WTC11 (cell line): ENCODE measurements around the gene UPK3A. TPM values are rescaled to one million over a fixed set of nuclear protein-coding genes. Genes with fewer than 3 reads are reported as not detected.
"Not testable (repeated sequence)": the region's sequence is repeated elsewhere in the genome, so short reads cannot be mapped to it uniquely, and the experiment has no call there.

Experiments used
- ATAC-seq: fragments of 200-7000 bp; cut with Tn5 transposase; 2 replicates; pipeline ENCODE4 v1.10.0; 2021; ENCODE audit warnings: mild to moderate bottlenecking, moderate library complexity
- CTCF ChIA-PET: fragments of 300-600 bp; sonication (Branson Sonifier 250); formaldehyde crosslinking; loops from one replicate; lab custom pipeline; 2021; ENCODE audit warnings: antibody characterized with exemption; lab: Charles Lee
- POLR2A ChIA-PET: fragments of 350-600 bp; sonication (Branson Sonifier 250); formaldehyde crosslinking; loops from one replicate; lab custom pipeline; 2021; ENCODE audit warnings: antibody characterized with exemption; lab: Charles Lee
- DNase-seq: peaks from one replicate; pipeline ENCODE4 v3.0.0; 2021; ENCODE audit warnings: low spot score
- H3K27ac Mint-ChIP-seq: 2 replicates; pipeline ENCODE4 v1.8.0; 2021; ENCODE audit warnings: mixed read lengths
- H3K27me3 Mint-ChIP-seq: 2 replicates; pipeline ENCODE4 v1.8.0; 2021; ENCODE audit warnings: low read depth, mild to moderate bottlenecking, moderate library complexity, mixed read lengths
- H3K36me3 Mint-ChIP-seq: 2 replicates; pipeline ENCODE4 v1.8.0; 2021; ENCODE audit warnings: mixed read lengths
- H3K4me1 Mint-ChIP-seq: 2 replicates; pipeline ENCODE4 v1.8.0; 2022; ENCODE audit warnings: mixed read lengths
- H3K4me3 Mint-ChIP-seq: 2 replicates; pipeline ENCODE4 v1.8.0; 2021; ENCODE audit warnings: mild to moderate bottlenecking, moderate library complexity, mixed read lengths
- H3K9me3 Mint-ChIP-seq: 2 replicates; pipeline ENCODE4 v1.8.0; 2021; ENCODE audit warnings: mixed read lengths
- ELF4 ChIP-seq: sonication (generic); formaldehyde crosslinking; IDR thresholded peaks from 2 replicates; pipeline ENCODE4 v1.8.1; 2022; ENCODE audit warnings: low read depth, mild to moderate bottlenecking, moderate library complexity, missing genetic modification reagents
- EMX1 ChIP-seq: fragments of 250-450 bp; sonication (Bioruptor Pico); IDR thresholded peaks from 2 replicates; pipeline ENCODE4 v1.8.0; 2021; ENCODE audit warnings: mild to moderate bottlenecking
- ESRRA ChIP-seq: sonication (generic); formaldehyde crosslinking; IDR thresholded peaks from 2 replicates; pipeline ENCODE4 v1.8.1; 2022; ENCODE audit warnings: mild to moderate bottlenecking, missing genetic modification reagents, borderline replicate concordance
- ETV6 ChIP-seq: sonication (generic); formaldehyde crosslinking; IDR thresholded peaks from 2 replicates; pipeline ENCODE4 v1.8.1; 2022; ENCODE audit warnings: mild to moderate bottlenecking, missing genetic modification reagents
- FOXP4 ChIP-seq: sonication (generic); formaldehyde crosslinking; IDR thresholded peaks from 2 replicates; pipeline ENCODE4 v1.8.0; 2022; ENCODE audit warnings: mild to moderate bottlenecking, missing genetic modification reagents
- MXD4 ChIP-seq: fragments of 250-450 bp; sonication (Bioruptor Pico); IDR thresholded peaks from 2 replicates; pipeline ENCODE4 v1.8.0; 2021; ENCODE audit warnings: mild to moderate bottlenecking, moderate library complexity, borderline replicate concordance
- NFATC4 ChIP-seq: fragments of 250-450 bp; sonication (Bioruptor Pico); IDR thresholded peaks from 2 replicates; pipeline ENCODE4 v1.9.0; 2021; ENCODE audit warnings: mild to moderate bottlenecking
- NFYB ChIP-seq: sonication (generic); formaldehyde crosslinking; conservative IDR thresholded peaks from 2 replicates; pipeline ENCODE4 v1.8.0; 2022; ENCODE audit warnings: low read depth, missing genetic modification reagents
- NR1H2 ChIP-seq: sonication (generic); formaldehyde crosslinking; IDR thresholded peaks from 2 replicates; pipeline ENCODE4 v1.9.0; 2021; ENCODE audit warnings: mild to moderate bottlenecking, moderate library complexity, missing genetic modification reagents
- NR2C2 ChIP-seq: sonication (generic); formaldehyde crosslinking; IDR thresholded peaks from 2 replicates; pipeline ENCODE4 v1.8.0; 2022; ENCODE audit warnings: mild to moderate bottlenecking, missing genetic modification reagents
- RELA ChIP-seq: sonication (generic); formaldehyde crosslinking; IDR thresholded peaks from 2 replicates; pipeline ENCODE4 v1.8.1; 2022; ENCODE audit warnings: missing genetic modification reagents, mild to moderate bottlenecking, borderline replicate concordance
- SOX15 ChIP-seq: fragments of 250-450 bp; sonication (Bioruptor Pico); IDR thresholded peaks from 2 replicates; pipeline ENCODE4 v1.9.0; 2021; ENCODE audit warnings: mild to moderate bottlenecking
- TP53 ChIP-seq: sonication (generic); formaldehyde crosslinking; IDR thresholded peaks from 2 replicates; pipeline ENCODE4 v1.8.1; 2023; ENCODE audit warnings: mild to moderate bottlenecking, missing genetic modification reagents
- USF1 ChIP-seq: sonication (generic); formaldehyde crosslinking; IDR thresholded peaks from 2 replicates; pipeline ENCODE4 v1.8.0; 2022; ENCODE audit warnings: mild to moderate bottlenecking, missing genetic modification reagents
- ZBTB43 ChIP-seq: sonication (generic); formaldehyde crosslinking; IDR thresholded peaks from 2 replicates; pipeline ENCODE4 v1.8.1; 2023; ENCODE audit warnings: mild to moderate bottlenecking, missing genetic modification reagents
- ZNF138 ChIP-seq: sonication (generic); formaldehyde crosslinking; conservative IDR thresholded peaks from 2 replicates; pipeline ENCODE4 v1.8.1; 2022; ENCODE audit warnings: mild to moderate bottlenecking, moderate library complexity, missing genetic modification reagents
- ZNF219 ChIP-seq: sonication (generic); formaldehyde crosslinking; IDR thresholded peaks from 2 replicates; pipeline ENCODE4 v1.8.0; 2023; ENCODE audit warnings: missing genetic modification reagents, mild to moderate bottlenecking, borderline replicate concordance
- ZNF263 ChIP-seq: sonication (generic); formaldehyde crosslinking; IDR thresholded peaks from 2 replicates; pipeline ENCODE4 v1.8.1; 2022; ENCODE audit warnings: low read depth, mild to moderate bottlenecking, moderate library complexity, missing genetic modification reagents
- ZSCAN18 ChIP-seq: fragments of 250-450 bp; sonication (Bioruptor Pico); IDR thresholded peaks from 2 replicates; pipeline ENCODE4 v2.1.2; 2022; ENCODE audit warnings: mild to moderate bottlenecking, moderate library complexity
- total RNA-seq: library from RNA; stranded (reverse); gene quantifications from 3 replicates; pipeline ENCODE4 v1.2.3, GENCODE V29; 2021
- TF ChIP-seq, protein P1 (sequence below): fragments of 250-450 bp; sonication (Bioruptor Pico); IDR thresholded peaks from 2 replicates; pipeline ENCODE4 v1.8.0; 2021; ENCODE audit warnings: mild to moderate bottlenecking
- TF ChIP-seq, protein P2 (sequence below): sonication (generic); formaldehyde crosslinking; conservative IDR thresholded peaks from 2 replicates; pipeline ENCODE4 v1.8.1; 2022; ENCODE audit warnings: mild to moderate bottlenecking, missing genetic modification reagents

Gene UPK3A
- total RNA-seq, 1 experiment from 2014 or later, result 0.37 TPM

GRCh38 chr22:45323695-45324094 is 38.9 kb downstream of the UPK3A start:
- H3K27ac Mint-ChIP-seq, result 0 out of 2 replicates have a peak overlapping the region, but pooled peaks have one; percentile 52
- CTCF ChIA-PET, result interaction anchor here (0.6 kb wide), 1 partner anchor 11 kb away, joined by 3 read pairs; no protein-coding TSS in a partner anchor
- no peak for TF ChIP-seq ESRRA (CRISPR knock-in tag)
- no peak for TF ChIP-seq TP53 (CRISPR knock-in tag)
- no peak for TF ChIP-seq ZNF138 (CRISPR knock-in tag)
- peaks cover 10% of the 10 kb centered on the region for H3K4me1 Mint-ChIP-seq
- no peaks in the 10 kb centered on the region for H3K9me3 Mint-ChIP-seq
- no peak overlapping the region for H3K4me3 Mint-ChIP-seq
- DNase-seq (no peak), ATAC-seq (no peak)
- H3K27me3 Mint-ChIP-seq, result no peaks in the 10 kb centered on the region
- POLR2A ChIA-PET, result no interaction called here
- H3K36me3 Mint-ChIP-seq, result peaks cover 38% of the 10 kb centered on the region

GRCh38 chr22:45324311-45324711 is 39.6 kb downstream of the UPK3A start:
- ATAC-seq (no peak), DNase-seq (no peak)
- ChIA-PET POLR2A (no interaction called here), CTCF (no interaction called here)
- H3K27ac Mint-ChIP-seq, result no peak overlapping the region
- no peaks in the 10 kb centered on the region for H3K27me3 Mint-ChIP-seq
- H3K4me1 Mint-ChIP-seq, result peaks cover 5% of the 10 kb centered on the region
- no peaks in the 10 kb centered on the region for H3K9me3 Mint-ChIP-seq
- TF ChIP-seq FOXP4 (CRISPR knock-in tag) (no peak), ZNF219 (CRISPR knock-in tag) (no peak), NR2C2 (CRISPR knock-in tag) (no peak), MXD4 (CRISPR knock-in tag) (no peak), ETV6 (CRISPR knock-in tag) (no peak), ZBTB43 (CRISPR knock-in tag) (no peak), NFATC4 (CRISPR knock-in tag) (no peak), EMX1 (no peak), USF1 (CRISPR knock-in tag) (no peak)
- TF ChIP-seq, protein P1, sequence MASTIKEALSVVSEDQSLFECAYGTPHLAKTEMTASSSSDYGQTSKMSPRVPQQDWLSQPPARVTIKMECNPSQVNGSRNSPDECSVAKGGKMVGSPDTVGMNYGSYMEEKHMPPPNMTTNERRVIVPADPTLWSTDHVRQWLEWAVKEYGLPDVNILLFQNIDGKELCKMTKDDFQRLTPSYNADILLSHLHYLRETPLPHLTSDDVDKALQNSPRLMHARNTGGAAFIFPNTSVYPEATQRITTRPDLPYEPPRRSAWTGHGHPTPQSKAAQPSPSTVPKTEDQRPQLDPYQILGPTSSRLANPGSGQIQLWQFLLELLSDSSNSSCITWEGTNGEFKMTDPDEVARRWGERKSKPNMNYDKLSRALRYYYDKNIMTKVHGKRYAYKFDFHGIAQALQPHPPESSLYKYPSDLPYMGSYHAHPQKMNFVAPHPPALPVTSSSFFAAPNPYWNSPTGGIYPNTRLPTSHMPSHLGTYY (CRISPR knock-in tag), result no peak
- no peak overlapping the region for H3K4me3 Mint-ChIP-seq
- peaks cover 44% of the 10 kb centered on the region for H3K36me3 Mint-ChIP-seq

DNA sequence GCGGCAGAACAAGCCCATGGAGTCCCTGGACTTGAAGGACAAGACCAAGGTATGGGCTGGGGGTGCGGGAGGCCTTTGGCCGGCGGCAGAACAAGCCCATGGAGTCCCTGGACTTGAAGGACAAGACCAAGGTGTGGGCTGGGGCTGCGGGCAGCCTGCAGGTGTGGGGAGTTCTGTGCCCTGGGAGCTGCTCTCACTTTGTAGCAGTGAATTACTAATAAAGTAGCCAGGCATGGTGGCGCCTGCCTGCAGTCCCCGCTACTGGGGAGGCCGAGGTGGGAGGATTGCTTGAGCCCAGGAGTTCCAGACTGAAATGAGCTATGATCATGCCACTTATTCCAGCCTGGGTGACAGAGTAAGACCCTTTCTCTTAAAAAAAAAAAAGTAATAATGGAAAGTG is 43.5 kb downstream of the UPK3A start:
- not testable (repeated sequence) for H3K4me3 Mint-ChIP-seq, H3K27ac Mint-ChIP-seq, H3K9me3 Mint-ChIP-seq, H3K27me3 Mint-ChIP-seq, H3K4me1 Mint-ChIP-seq, ATAC-seq, DNase-seq
- CTCF ChIA-PET, result interaction anchor here (0.6 kb wide), 1 partner anchor 783 kb away, joined by 4 read pairs; no protein-coding TSS in a partner anchor
- H3K36me3 Mint-ChIP-seq, result peaks cover 44% of the 10 kb centered on the region
- POLR2A ChIA-PET, result interaction anchor here (0.8 to 1.0 kb wide), 2 partner anchors 18 to 106 kb away, joined by 3 to 4 read pairs; no protein-coding TSS in a partner anchor

DNA sequence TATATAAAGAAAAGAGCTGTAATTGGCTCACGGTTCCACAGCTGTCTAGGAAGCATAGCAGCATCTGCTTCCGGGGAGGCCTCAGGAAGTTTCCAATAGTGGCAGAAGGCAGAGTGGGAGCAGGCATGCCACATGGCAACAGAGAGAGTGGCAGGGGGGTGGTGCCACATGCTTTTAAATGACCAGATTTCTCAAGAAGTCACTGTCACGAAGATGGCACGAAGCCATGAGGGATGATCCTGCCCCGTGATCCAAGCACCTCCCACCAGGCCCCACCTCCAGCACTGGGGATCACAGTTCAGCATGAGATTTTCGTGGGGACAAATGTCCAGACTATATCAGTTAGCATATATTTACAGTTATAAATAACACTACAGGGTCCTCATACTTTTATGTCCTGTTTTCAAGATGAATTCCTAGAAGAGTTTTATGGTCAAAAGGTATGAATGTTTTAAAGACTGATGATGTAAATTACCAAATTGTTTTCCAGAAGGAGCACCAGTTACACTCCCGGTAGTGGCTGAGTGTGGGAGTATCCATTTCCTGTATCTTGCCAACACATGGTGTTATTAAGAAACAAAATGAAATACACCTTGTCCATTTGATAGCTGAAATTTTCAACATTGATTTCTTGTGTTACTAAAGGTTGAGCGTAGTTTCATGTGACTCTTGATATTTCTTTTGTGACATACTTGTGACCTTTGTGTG is 44.2 kb downstream of the UPK3A start:
- H3K36me3 Mint-ChIP-seq, result peaks cover 37% of the 10 kb centered on the region
- no peaks in the 10 kb centered on the region for H3K9me3 Mint-ChIP-seq
- no peak for DNase-seq
- no peak for ATAC-seq
- no peak overlapping the region for H3K27ac Mint-ChIP-seq
- CTCF ChIA-PET, result interaction anchor here (0.6 kb wide), 1 partner anchor 783 kb away, joined by 4 read pairs; no protein-coding TSS in a partner anchor
- TF ChIP-seq MXD4 (CRISPR knock-in tag), result no peak
- TF ChIP-seq NR1H2 (CRISPR knock-in tag), result no peak
- no peak for TF ChIP-seq ZNF263
- TF ChIP-seq SOX15, result no peak
- TF ChIP-seq, protein P2, sequence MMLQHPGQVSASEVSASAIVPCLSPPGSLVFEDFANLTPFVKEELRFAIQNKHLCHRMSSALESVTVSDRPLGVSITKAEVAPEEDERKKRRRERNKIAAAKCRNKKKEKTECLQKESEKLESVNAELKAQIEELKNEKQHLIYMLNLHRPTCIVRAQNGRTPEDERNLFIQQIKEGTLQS (CRISPR knock-in tag), result no peak
- no peak for TF ChIP-seq RELA
- no peak for TF ChIP-seq ZSCAN18 (CRISPR knock-in tag)
- TF ChIP-seq ELF4, result no peak
- TF ChIP-seq NFYB (CRISPR knock-in tag), result no peak
- H3K4me1 Mint-ChIP-seq, result no peaks in the 10 kb centered on the region
- POLR2A ChIA-PET, result interaction anchor here (0.8 kb wide), 1 partner anchor 19 kb away, joined by 3 read pairs; no protein-coding TSS in a partner anchor
- H3K4me3 Mint-ChIP-seq, result no peak overlapping the region
- H3K27me3 Mint-ChIP-seq, result no peaks in the 10 kb centered on the region
